ES-I3 (cell line): ENCODE measurements around the gene UBE2L6.

Experiments used
- H3K36me3 ChIP-seq: 2 replicates; pipeline ENCODE4 v1.6.1; 2013; ENCODE audit warnings: mild to moderate bottlenecking, low read length, control low read depth, moderate library complexity; ENCODE audit not compliant: insufficient read depth
- H3K4me1 ChIP-seq: 2 replicates; pipeline ENCODE4 v1.6.1; 2013; ENCODE audit warnings: mild to moderate bottlenecking, control low read depth, low read length; ENCODE audit not compliant: insufficient read depth
- H3K9ac ChIP-seq: 2 replicates; pipeline ENCODE4 v1.6.1; 2013; ENCODE audit warnings: low read depth, mild to moderate bottlenecking, low read length, moderate library complexity
- H3K9me3 ChIP-seq: 2 replicates; pipeline ENCODE4 v1.6.1; 2013; ENCODE audit warnings: mild to moderate bottlenecking, low read length, moderate library complexity; ENCODE audit not compliant: control insufficient read depth, insufficient read depth

Gene UBE2L6

DNA sequence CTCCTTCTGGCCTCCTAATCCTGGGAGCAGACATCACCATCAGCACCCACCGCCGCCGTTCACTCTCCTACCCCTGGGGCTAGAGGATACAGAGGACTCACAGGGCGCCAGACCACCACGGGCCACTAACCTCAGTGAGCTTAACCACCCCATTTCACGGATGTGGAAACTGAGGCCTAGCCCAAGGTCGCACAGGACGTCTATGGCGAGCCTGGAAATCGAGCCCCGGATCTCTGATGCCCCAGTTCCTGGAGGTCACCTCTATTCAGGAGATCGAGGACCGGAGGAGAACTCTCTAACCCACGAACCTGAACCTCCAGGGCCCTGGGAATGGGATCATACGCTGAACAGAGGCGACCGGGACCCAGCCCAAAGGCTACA, 37.3 kb downstream of the UBE2L6 start:
- Histone ChIP-seq H3K36me3 (peaks cover 7% of the 10 kb centered on the region; the same call in 1 of the 2 replicates), H3K9ac (peak overlapping the region; percentile 86), H3K4me1 (peaks cover 6% of the 10 kb centered on the region), H3K9me3 (no peaks in the 10 kb centered on the region)

DNA sequence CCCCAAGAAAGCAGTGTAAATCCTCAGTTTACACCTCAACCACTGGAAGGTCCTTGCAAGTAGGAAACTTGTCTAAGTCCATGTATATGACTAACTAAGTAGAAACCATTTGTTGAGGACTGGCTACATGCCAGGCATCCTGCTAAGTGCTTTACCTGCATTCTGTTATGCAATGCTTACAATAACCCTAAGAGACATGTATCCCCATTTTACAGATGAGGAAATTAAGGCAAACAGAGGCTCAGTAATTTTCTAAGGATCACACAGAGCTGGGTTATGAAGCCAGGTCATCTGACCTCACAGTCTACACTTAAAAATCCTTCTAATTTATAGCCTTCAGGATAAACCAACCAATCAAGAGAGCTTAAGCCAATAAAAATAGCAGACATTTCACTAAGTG, 38.5 kb downstream of the UBE2L6 start:
- Histone ChIP-seq H3K36me3 (peaks cover 11% of the 10 kb centered on the region), H3K4me1 (peaks cover 6% of the 10 kb centered on the region), H3K9ac (no peak overlapping the region), H3K9me3 (peaks cover 4% of the 10 kb centered on the region; the same call in 1 of the 2 replicates)

DNA sequence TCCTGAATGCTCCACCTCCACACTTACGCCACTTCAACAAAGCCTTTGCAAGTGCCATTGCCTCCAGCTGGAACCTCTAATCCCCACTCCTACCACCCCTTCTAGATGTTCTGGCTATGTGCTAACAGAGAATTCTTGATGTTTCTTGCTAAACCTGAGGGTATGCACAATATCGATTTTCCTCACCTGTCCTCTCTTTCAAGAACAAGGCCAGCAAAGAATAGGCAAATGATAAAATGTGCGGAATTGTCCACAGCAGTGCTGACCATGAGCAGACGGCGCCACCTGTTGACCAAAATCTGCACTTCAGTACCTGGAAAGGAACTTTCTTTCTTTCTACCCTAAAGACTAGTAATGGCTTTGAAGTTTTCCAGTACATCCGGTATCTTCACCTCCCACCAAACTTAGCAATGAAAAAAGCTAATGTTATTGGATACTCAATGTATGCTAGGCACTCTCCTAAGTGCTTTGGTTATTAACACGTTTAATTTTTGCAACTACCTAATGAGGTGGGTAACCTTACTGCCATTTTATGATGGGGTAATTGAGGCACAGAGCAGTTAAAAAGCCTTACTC, 40.3 kb downstream of the UBE2L6 start:
- Histone ChIP-seq H3K36me3 (peaks cover 11% of the 10 kb centered on the region), H3K4me1 (peaks cover 10% of the 10 kb centered on the region), H3K9ac (peak overlapping the region; percentile 10; the same call in 1 of the 2 replicates), H3K9me3 (peaks cover 4% of the 10 kb centered on the region; the same call in 1 of the 2 replicates)

DNA sequence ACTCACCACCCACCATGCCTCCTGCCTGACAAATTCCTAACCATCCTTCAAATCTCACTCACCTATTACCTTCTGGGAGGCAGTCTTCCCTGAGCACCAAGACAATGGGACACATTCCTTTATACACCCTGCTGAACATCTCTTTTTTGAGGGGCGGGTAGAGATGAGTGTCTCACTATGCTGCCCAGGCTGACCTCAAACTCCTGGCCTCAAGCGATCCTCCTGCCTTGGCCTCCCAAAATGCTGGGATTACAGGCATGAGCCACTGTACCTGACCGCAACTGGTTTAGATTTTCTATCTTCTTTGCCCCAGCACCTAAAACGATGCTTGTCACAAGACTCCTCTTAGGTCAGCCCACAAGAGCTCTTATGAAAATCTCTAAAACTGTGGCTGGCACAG, 44.1 kb downstream of the UBE2L6 start:
- Histone ChIP-seq H3K36me3 (peaks cover 4% of the 10 kb centered on the region), H3K4me1 (peaks cover 11% of the 10 kb centered on the region), H3K9me3 (peaks cover 4% of the 10 kb centered on the region; the same call in 1 of the 2 replicates), H3K9ac (no peak overlapping the region)

DNA sequence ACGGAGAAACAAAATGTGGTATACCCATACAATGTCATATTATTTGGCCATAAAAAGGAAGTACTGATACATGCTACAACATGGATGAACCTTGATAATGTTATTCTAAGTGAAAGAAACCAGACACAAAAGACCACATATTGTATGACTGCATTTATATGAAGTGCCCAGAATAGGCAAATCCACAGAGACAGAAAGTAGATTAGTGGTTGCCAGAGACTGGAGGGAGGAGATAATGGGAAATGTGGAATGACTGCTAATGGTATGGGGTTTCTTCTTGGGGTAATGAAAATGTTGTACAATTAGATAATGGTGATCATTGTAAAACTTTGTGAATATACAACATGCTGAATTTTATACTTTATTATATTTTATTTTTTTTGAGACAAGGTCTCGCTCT, 46.4 kb downstream of the UBE2L6 start:
- no peak overlapping the region for H3K9ac ChIP-seq
- H3K4me1 ChIP-seq, result peaks cover 5% of the 10 kb centered on the region; the same call in 1 of the 2 replicates
- peaks cover 4% of the 10 kb centered on the region; the same call in 1 of the 2 replicates for H3K9me3 ChIP-seq
- peaks cover 4% of the 10 kb centered on the region for H3K36me3 ChIP-seq

DNA sequence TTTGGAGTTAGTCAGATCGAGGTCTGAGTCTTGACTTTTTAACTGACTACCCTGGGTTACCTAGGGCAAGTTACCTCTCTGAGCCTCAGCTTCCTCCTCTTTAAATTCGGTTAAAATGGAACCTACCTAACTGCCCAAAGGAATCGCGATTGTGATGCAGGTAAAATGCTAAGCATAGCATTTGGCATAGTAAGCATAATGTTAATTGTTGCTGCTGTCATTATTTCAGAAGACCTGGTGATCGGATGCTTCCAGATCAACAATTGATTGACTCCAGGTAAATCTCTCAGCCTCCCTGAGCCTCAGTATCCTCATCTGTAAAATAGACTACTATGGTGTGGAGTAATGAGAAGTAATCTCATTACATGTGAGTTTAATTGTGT, 51.4 kb downstream of the UBE2L6 start:
- Histone ChIP-seq H3K9ac (peak overlapping the region; percentile 58), H3K36me3 (no peaks in the 10 kb centered on the region), H3K9me3 (no peaks in the 10 kb centered on the region), H3K4me1 (peaks cover 6% of the 10 kb centered on the region; the same call in 1 of the 2 replicates)

DNA sequence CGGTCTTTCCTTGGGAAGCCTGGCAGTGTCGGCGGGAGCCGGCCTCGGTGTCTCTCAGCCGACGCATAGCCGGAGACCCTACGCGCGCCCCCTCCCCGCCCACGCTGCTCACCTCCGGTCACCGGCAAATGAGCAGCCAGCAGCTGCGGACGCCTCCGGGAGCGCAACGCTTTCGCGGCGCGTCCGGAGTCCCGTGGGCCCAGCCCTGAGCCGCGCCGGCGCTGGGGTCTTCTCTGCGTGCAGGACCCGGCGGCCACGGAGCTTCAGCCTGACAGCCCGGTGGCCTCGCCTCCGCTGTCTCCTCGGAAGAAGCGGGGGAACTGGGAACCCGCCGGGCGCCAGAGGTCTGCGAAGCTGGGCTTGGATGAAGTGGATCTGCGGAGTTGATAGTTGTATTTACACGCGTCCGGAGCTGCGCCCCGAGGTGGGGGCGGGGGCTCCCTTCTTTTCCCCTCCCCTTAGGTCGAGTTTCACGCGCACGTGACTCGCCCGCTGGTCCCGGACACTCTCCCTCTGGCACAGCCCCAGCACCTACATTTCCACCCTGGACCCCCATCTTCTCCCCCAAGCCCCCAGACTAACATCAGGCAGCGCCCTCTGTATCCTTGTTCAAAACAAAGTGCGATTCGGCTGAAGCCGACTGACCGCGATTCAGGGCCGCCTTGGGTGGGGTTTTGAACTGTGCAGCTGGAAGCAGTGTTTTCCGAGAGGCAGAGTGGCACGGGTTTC, 52.0 kb downstream of the UBE2L6 start, which contains the start of gene SLC43A1:
TSS of gene SLC43A1 (minus strand) at position 371 of the 729 bp plus-strand sequence. CDS start 1,591 bp downstream, outside the sequence.
- H3K36me3 ChIP-seq, result no peaks in the 10 kb centered on the region
- peak within 1 kb of the TSS; percentile 58 for H3K9ac ChIP-seq
- H3K9me3 ChIP-seq, result no peaks in the 10 kb centered on the region
- H3K4me1 ChIP-seq, result peaks cover 6% of the 10 kb centered on the region; the same call in 1 of the 2 replicates

DNA sequence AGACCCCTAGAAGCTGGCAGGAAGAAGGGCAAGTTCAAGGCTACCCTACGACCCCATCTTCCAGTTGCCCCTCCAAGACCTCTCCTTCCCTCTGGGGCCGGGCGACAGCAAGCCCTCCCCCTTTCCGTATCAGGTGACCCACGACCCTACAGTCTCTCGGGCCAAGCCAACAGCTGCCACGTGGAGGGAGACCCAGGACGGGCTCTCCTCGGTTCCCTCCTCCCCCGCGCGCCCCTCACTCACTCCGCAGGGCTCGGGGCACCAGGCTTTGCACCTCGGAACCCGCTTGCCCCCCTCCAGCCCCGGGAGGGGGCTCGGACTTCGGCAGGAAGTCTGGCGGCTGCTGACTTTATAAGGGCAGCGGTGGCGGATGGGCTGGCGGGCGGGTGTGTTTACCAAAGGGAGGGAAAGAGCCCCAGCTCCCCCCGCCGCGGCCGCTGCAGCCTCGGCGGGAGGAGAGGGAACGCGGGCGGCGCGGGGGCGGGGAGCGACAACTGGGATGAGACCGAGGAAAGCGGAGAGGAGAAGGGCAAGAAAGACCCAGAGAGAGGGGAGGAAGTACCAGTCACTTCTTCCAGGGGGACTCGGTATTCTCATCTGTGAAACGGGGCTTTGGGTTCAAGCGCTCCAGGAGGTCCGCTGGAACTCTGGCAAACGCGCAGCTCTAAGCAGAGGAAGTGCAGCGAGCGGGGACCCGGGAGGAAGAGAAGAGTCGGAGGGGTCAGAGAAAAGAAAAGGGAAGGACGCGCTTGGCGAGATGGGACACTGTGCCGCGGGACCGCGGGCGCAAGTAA, 52.7 kb downstream of the UBE2L6 start:
- Histone ChIP-seq H3K36me3 (no peaks in the 10 kb centered on the region), H3K4me1 (peaks cover 6% of the 10 kb centered on the region; the same call in 1 of the 2 replicates), H3K9me3 (no peaks in the 10 kb centered on the region), H3K9ac (peak overlapping the region; percentile 58)

DNA sequence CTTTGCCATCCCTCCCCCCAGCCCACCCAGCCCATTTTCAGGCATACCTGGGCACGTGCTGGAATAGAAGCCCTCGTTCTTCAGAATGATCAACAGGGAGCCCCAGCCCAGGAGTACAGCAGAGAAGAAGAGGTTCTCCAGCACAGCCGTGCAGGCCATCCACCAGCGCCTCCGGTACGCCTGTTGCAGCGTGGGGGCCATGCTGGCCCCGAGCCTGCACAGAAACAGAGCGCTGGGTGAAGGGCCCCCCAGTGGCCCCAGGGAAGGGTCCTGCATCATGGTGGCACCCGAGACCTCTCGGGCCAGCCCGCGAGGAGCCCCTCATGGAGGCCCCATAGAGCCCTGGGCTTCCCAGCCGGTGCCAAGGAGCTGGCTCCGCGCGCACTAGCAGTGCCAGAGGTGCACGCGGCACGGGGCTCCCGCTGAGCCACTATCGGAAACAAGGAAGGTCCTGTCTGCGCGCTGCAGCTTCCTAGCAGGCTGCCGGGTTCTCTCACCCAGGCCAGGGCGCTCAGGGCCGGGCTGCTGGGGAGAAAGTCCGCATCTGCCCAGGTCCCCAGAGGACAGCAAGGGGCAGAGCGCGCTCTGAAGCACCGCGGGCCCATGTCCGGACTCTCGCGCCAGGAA, 53.4 kb downstream of the UBE2L6 start:
- Histone ChIP-seq H3K36me3 (no peaks in the 10 kb centered on the region), H3K9ac (peak overlapping the region; percentile 58), H3K4me1 (peaks cover 6% of the 10 kb centered on the region; the same call in 1 of the 2 replicates), H3K9me3 (no peaks in the 10 kb centered on the region)

DNA sequence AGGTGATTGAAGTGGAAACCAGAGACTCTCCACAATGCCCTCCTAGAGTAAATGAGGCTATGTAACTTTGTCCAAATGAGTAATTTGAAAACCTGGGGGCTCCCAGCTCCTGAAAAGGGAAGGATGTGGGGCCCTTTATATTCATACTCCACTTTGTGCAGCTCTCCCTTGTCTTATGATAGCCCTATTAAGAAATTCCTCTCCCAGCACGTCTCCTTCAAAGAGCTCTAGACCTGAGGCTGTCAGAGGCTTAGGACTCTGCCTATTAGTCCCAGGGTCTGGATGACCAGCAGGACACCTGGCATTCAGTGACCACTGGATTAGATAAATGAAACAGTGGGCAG, 54.0 kb downstream of the UBE2L6 start:
- no peaks in the 10 kb centered on the region for H3K9me3 ChIP-seq
- peak overlapping the region; percentile 58 for H3K9ac ChIP-seq
- peaks cover 6% of the 10 kb centered on the region; the same call in 1 of the 2 replicates for H3K4me1 ChIP-seq
- no peaks in the 10 kb centered on the region for H3K36me3 ChIP-seq

DNA sequence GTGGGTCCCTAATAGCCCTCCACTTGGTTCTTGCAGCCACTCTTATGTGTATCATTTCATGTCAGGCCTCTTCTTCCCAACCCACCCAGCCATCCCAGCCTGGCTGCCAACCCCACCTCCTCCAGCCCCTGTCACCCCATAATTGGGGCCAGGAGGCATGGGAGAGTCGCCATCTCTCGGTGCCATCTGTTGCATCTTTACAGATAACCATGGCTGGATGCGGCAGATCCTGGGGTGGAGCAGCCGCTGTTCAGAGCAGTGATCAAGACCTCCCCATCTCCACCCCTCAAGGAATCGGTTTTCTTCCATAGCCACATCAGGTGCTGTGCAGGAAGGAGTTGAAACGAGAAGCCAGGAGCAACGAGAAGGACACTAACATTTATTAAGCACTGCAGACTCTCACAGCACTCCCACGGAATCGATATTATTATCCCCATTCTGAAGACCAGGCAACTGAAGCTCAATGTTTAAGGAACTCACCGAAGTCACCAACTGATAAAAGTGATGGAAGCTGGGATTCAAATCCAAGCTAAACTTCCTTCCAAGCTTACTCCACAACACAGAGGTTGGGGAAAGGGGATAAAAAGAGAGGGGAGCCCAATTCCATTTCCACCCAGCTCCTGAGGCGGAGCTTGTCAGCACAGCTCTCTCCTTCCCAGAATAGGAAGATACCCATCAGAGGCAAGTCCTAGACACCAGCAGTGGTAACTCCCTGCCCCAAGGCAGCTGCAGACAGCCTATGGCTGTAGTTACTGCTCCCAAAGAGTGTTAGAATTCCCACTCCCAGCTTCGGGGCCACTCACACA, 54.6 kb downstream of the UBE2L6 start:
- 0 out of 2 replicates have a peak overlapping the region, but pooled peaks have one; percentile 58 for H3K9ac ChIP-seq
- no peaks in the 10 kb centered on the region for H3K9me3 ChIP-seq
- no peaks in the 10 kb centered on the region for H3K36me3 ChIP-seq
- H3K4me1 ChIP-seq, result peaks cover 6% of the 10 kb centered on the region; the same call in 1 of the 2 replicates

DNA sequence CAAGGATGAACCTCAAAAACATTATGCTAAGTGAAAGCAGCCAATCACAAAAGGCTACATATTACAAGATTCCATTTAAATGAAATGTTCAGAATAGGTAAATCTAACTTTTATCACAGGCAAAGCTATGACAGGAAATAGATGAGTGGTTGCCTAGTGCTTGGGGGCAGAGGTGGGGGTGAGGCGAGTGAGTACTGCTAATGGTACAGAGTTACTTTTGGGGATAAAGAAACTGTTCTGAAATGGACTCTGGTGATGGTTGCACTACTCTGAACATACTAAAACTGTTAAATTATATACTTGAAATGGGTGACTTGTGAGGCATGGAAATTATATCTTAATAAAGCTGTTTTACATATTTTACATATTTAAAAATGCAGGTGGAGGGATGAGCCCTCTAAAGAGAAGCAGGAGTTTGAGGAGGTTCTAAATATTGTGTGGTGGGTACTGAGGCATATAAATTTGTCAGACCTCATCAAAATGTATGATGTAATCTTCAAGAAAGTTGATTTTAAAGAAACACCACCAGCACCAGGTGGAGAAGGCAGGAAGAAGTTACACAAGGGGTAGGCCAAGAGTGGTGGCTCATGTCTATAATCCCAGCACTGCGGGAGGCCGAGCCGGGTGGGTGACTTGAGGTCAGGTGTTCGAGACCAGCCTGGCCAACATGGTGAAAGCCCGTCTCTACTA, 55.6 kb downstream of the UBE2L6 start:
- no peaks in the 10 kb centered on the region for H3K9me3 ChIP-seq
- peaks cover 6% of the 10 kb centered on the region; the same call in 1 of the 2 replicates for H3K4me1 ChIP-seq
- no peak overlapping the region for H3K9ac ChIP-seq
- H3K36me3 ChIP-seq, result no peaks in the 10 kb centered on the region
